ENCODE measurements around the gene FDXR.
A peak's percentile ranks its signal among the peaks of the same experiment; 100 is the strongest.
"Not testable (repeated sequence)": the region's sequence is repeated elsewhere in the genome, so short reads cannot be mapped to it uniquely, and the experiment has no call there.

The FDXR gene

GRCh38 chr17:74871356-74872076, 1.3 kb downstream of the FDXR start:
- DNase-seq, result no peak

GRCh38 chr17:74870512-74870911, 2.3 kb downstream of the FDXR start:
- DNase-seq, result no peak

- DNase-seq, result not testable (repeated sequence)
Measured at GRCh38 chr17:74870028-74870427, 2.8 kb downstream of the FDXR start.

GRCh38 chr17:74868908-74869255, 3.9 kb downstream of the FDXR start:
- DNase-seq, result no peak

GRCh38 chr17:74868251-74868907, 4.4 kb downstream of the FDXR start:
- no peak for DNase-seq

GRCh38 chr17:74866198-74866835, 6.5 kb downstream of the FDXR start:
- no peak for DNase-seq

GRCh38 chr17:74865504-74866197, 7.1 kb downstream of the FDXR start:
- no peak for DNase-seq

- peak; percentile 74 for DNase-seq
Measured at GRCh38 chr17:74864866-74865395, 7.9 kb downstream of the FDXR start.

- no peak for DNase-seq
Measured at GRCh38 chr17:74864297-74864865, 8.4 kb downstream of the FDXR start.

GRCh38 chr17:74863420-74864296, 9.1 kb downstream of the FDXR start:
- no peak for DNase-seq

- no peak for DNase-seq
Measured at GRCh38 chr17:74862919-74863318, 9.9 kb downstream of the FDXR start.

- DNase-seq, result no peak
Measured at GRCh38 chr17:74862108-74862901, 10.5 kb downstream of the FDXR start.

- DNase-seq, result no peak
Measured at GRCh38 chr17:74861662-74862107, 11.1 kb downstream of the FDXR start.

- DNase-seq, result no peak
Measured at GRCh38 chr17:74860872-74861661, 11.7 kb downstream of the FDXR start.

- no peak for DNase-seq
Measured at GRCh38 chr17:74860229-74860871, 12.4 kb downstream of the FDXR start.

GRCh38 chr17:74859459-74860228, 13.2 kb downstream of the FDXR start, which contains the start of gene GRIN2C:
GRIN2C (minus strand) TSS chr17:74859885; CDS start chr17:74855092, 4,793 bp downstream.
- DNase-seq, result no peak

- no peak for DNase-seq
Measured at GRCh38 chr17:74858672-74859458, 13.9 kb downstream of the FDXR start.

GRCh38 chr17:74857191-74857590, 15.6 kb downstream of the FDXR start:
- no peak for DNase-seq

Measured in left hindlimb (tissue), 1 donor.